ENCODE data around the gene CBLL1. TPM values are rescaled to one million over a fixed set of nuclear protein-coding genes. Genes with fewer than 3 reads are reported as not detected.

The CBLL1 gene
- total RNA-seq, 1 experiment from 2014 or later, result 29.8 TPM

GRCh38 chr7:107809179-107809578 is 65.2 kb downstream of the CBLL1 start:
- CTCF ChIA-PET, result no interaction called here

DNA sequence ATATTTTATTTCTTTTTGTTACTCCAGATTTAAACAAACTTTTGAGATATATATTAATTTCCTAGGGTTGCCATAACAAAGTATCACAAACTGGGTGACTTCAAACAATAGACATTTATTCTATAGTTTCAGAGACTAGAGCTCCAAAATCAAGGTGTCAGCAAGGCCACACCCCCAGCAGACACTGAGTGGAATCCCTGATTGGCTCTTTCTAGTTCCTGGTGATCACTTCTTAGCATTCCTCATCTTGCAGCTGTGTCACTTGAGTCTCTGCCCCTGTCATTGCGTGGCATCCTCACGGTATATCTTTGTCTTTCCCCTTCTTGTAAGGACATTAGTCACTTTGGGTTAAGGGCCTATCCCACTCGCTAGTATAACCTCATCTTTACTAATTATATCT is 66.7 kb downstream of the CBLL1 start:
- ATAC-seq (peak; percentile 67), DNase-seq (ENCODE audit: low spot score) (no peak)
- Mint-ChIP-seq H3K27me3 (ENCODE audit: low read depth) (peaks cover 4% of the 10 kb centered on the region; the same call in 1 of the 2 replicates), H3K4me1 (no peaks in the 10 kb centered on the region), H3K9me3 (no peaks in the 10 kb centered on the region), H3K4me3 (no peak overlapping the region), H3K27ac (no peak overlapping the region), H3K36me3 (no peaks in the 10 kb centered on the region)
- TF ChIP-seq ZNF317 (CRISPR knock-in tag; IDR thresholded peaks at IDR 0.05; ENCODE audit: borderline replicate concordance, low read depth), result no peak
- no peak for TF ChIP-seq MYBL2 (CRISPR knock-in tag; IDR thresholded peaks at IDR 0.05)
- TF ChIP-seq, protein P1, sequence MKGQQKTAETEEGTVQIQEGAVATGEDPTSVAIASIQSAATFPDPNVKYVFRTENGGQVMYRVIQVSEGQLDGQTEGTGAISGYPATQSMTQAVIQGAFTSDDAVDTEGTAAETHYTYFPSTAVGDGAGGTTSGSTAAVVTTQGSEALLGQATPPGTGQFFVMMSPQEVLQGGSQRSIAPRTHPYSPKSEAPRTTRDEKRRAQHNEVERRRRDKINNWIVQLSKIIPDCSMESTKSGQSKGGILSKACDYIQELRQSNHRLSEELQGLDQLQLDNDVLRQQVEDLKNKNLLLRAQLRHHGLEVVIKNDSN (CRISPR knock-in tag; IDR thresholded peaks at IDR 0.05), result no peak
- no peak for TF ChIP-seq NFE2L1 (CRISPR knock-in tag; IDR thresholded peaks at IDR 0.05)
- no peak for TF ChIP-seq ZNF396 (CRISPR knock-in tag; IDR thresholded peaks at IDR 0.05; ENCODE audit: borderline replicate concordance)
- no peak for TF ChIP-seq TP53 (CRISPR knock-in tag; IDR thresholded peaks at IDR 0.05)
- no peak for TF ChIP-seq CREB1 (CRISPR knock-in tag; IDR thresholded peaks at IDR 0.05)
- TF ChIP-seq, protein P2, sequence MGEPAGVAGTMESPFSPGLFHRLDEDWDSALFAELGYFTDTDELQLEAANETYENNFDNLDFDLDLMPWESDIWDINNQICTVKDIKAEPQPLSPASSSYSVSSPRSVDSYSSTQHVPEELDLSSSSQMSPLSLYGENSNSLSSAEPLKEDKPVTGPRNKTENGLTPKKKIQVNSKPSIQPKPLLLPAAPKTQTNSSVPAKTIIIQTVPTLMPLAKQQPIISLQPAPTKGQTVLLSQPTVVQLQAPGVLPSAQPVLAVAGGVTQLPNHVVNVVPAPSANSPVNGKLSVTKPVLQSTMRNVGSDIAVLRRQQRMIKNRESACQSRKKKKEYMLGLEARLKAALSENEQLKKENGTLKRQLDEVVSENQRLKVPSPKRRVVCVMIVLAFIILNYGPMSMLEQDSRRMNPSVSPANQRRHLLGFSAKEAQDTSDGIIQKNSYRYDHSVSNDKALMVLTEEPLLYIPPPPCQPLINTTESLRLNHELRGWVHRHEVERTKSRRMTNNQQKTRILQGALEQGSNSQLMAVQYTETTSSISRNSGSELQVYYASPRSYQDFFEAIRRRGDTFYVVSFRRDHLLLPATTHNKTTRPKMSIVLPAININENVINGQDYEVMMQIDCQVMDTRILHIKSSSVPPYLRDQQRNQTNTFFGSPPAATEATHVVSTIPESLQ (CRISPR knock-in tag; IDR thresholded peaks at IDR 0.05), result no peak
- no peak for TF ChIP-seq ZNF423 (CRISPR knock-in tag; IDR thresholded peaks at IDR 0.05)
- no peak for TF ChIP-seq SMAD3 (CRISPR knock-in tag; IDR thresholded peaks at IDR 0.05; ENCODE audit: borderline replicate concordance)
- TF ChIP-seq, protein P3, sequence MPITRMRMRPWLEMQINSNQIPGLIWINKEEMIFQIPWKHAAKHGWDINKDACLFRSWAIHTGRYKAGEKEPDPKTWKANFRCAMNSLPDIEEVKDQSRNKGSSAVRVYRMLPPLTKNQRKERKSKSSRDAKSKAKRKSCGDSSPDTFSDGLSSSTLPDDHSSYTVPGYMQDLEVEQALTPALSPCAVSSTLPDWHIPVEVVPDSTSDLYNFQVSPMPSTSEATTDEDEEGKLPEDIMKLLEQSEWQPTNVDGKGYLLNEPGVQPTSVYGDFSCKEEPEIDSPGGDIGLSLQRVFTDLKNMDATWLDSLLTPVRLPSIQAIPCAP (CRISPR knock-in tag; IDR thresholded peaks at IDR 0.05), result no peak
- TF ChIP-seq MXD4 (CRISPR knock-in tag; IDR thresholded peaks at IDR 0.05; ENCODE audit: borderline replicate concordance), result no peak
- TF ChIP-seq GABPB1 (CRISPR knock-in tag; IDR thresholded peaks at IDR 0.05), result no peak
- ChIA-PET POLR2A (no interaction called here), CTCF (interaction anchor here (0.5 kb wide), 1 partner anchor 247 kb away, joined by 3 read pairs; no protein-coding TSS in a partner anchor)

More at GRCh38 chr7:107809179-107809578, 65.2 kb downstream of the CBLL1 start:
- no peak for DNase-seq (ENCODE audit: low spot score)
- ATAC-seq, result no peak
- POLR2A ChIA-PET, result no interaction called here
- Mint-ChIP-seq H3K4me1 (no peaks in the 10 kb centered on the region), H3K27ac (no peak overlapping the region), H3K36me3 (no peaks in the 10 kb centered on the region), H3K4me3 (no peak overlapping the region), H3K27me3 (ENCODE audit: low read depth) (no peaks in the 10 kb centered on the region), H3K9me3 (no peaks in the 10 kb centered on the region)
- TF ChIP-seq RELA (CRISPR knock-in tag; IDR thresholded peaks at IDR 0.05; ENCODE audit: borderline replicate concordance), result no peak
- no peak for TF ChIP-seq ELF4 (CRISPR knock-in tag; IDR thresholded peaks at IDR 0.05; ENCODE audit: low read depth)
- no peak for TF ChIP-seq NR1H2 (CRISPR knock-in tag; IDR thresholded peaks at IDR 0.05)
- no peak for TF ChIP-seq ZNF317 (CRISPR knock-in tag; IDR thresholded peaks at IDR 0.05; ENCODE audit: borderline replicate concordance, low read depth)
- TF ChIP-seq, protein P4, sequence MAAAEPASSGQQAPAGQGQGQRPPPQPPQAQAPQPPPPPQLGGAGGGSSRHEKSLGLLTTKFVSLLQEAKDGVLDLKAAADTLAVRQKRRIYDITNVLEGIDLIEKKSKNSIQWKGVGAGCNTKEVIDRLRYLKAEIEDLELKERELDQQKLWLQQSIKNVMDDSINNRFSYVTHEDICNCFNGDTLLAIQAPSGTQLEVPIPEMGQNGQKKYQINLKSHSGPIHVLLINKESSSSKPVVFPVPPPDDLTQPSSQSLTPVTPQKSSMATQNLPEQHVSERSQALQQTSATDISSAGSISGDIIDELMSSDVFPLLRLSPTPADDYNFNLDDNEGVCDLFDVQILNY (CRISPR knock-in tag; IDR thresholded peaks at IDR 0.05), result no peak
- TF ChIP-seq, protein P1 (CRISPR knock-in tag; IDR thresholded peaks at IDR 0.05), result no peak
- no peak for TF ChIP-seq CDX4 (CRISPR knock-in tag; IDR thresholded peaks at IDR 0.05; ENCODE audit: borderline replicate concordance)
- no peak for TF ChIP-seq ZBTB21 (CRISPR knock-in tag; IDR thresholded peaks at IDR 0.05; ENCODE audit: borderline replicate concordance)
- TF ChIP-seq ZNF138 (CRISPR knock-in tag; conservative IDR thresholded peaks at IDR 0.05), result no peak
- TF ChIP-seq SOX15 (CRISPR knock-in tag; IDR thresholded peaks at IDR 0.05), result no peak

Other genes with a start within 250 kb of the CBLL1 start
- 23.3 to 24.5 TPM (median 23.8 TPM) in 3 replicates for gene COG5, start 180.2 kb upstream of the CBLL1 start, total RNA-seq (2021)
- 10.0 to 15.3 TPM (median 10.4 TPM) in 3 replicates for gene DUS4L, start 180.2 kb upstream of the CBLL1 start, total RNA-seq (2021)
- 14.5 to 19.6 TPM (median 19.0 TPM) in 3 replicates for gene BCAP29, start 163.9 kb upstream of the CBLL1 start, total RNA-seq (2021)
- 0.09 to 0.22 TPM in 2 of 3 replicates, not detected in the other for gene SLC26A4, start 83.3 kb upstream of the CBLL1 start, total RNA-seq (2021)
- gene SLC26A3, start 59.1 kb downstream of the CBLL1 start, total RNA-seq (2021), result 0.28 to 0.44 TPM (median 0.30 TPM) in 3 replicates
- 72.1 to 79.9 TPM (median 75.6 TPM) in 3 replicates for gene DLD, start 147.0 kb downstream of the CBLL1 start, total RNA-seq (2021)

Measured in WTC11 (cell line).